Karpas-422 (cell line): ENCODE measurements around the gene CTIF. TPM values are rescaled to one million over a fixed set of nuclear protein-coding genes. Genes with fewer than 3 reads are reported as not detected.

Experiments used
- DNase-seq: peaks from one replicate; pipeline ENCODE4 v3.0.0-alpha.2; 2015
- H2AFZ ChIP-seq: fragments of 200-600 bp; sonication (generic); 2 replicates; pipeline ENCODE4 v1.6.1; 2014; ENCODE audit warnings: antibody characterized with exemption, low read length, mixed read lengths
- H3K27ac ChIP-seq: fragments of 200-600 bp; sonication (generic); 2 replicates; pipeline ENCODE4 v1.5.1; 2014; ENCODE audit warnings: mild to moderate bottlenecking, low read length, moderate library complexity
- H3K27me3 ChIP-seq: fragments of 200-600 bp; sonication (generic); 2 replicates; pipeline ENCODE4 v1.6.1; 2014; ENCODE audit warnings: low read length, mixed read lengths
- H3K36me3 ChIP-seq: fragments of 200-600 bp; sonication (generic); 2 replicates; pipeline ENCODE4 v1.6.1; 2014; ENCODE audit warnings: low read length, mixed read lengths; ENCODE audit not compliant: insufficient read depth
- H3K4me1 ChIP-seq: fragments of 200-600 bp; sonication (generic); 2 replicates; pipeline ENCODE4 v1.6.1; 2014; ENCODE audit warnings: mild to moderate bottlenecking, low read length, mixed read lengths
- H3K4me2 ChIP-seq: fragments of 200-600 bp; sonication (generic); 2 replicates; pipeline ENCODE4 v1.6.1; 2014; ENCODE audit warnings: low read length, low read depth, mild to moderate bottlenecking; ENCODE audit not compliant: poor library complexity, severe bottlenecking
- H3K4me3 ChIP-seq: fragments of 200-600 bp; sonication (generic); 2 replicates; pipeline ENCODE4 v1.5.1; 2014; ENCODE audit warnings: mild to moderate bottlenecking, antibody characterized with exemption, low read length, mixed read lengths
- H3K79me2 ChIP-seq: fragments of 200-600 bp; sonication (generic); 2 replicates; pipeline ENCODE4 v1.6.1; 2014; ENCODE audit warnings: mild to moderate bottlenecking, low read length, mixed read lengths
- H3K9ac ChIP-seq: fragments of 200-600 bp; sonication (generic); 2 replicates; pipeline ENCODE4 v1.6.0; 2014; ENCODE audit warnings: low read length
- H3K9me2 ChIP-seq: fragments of 200-600 bp; sonication (generic), shearing (Covaris generic); replicated peaks from 2 replicates; pipeline ENCODE4 v1.6.0; 2014; ENCODE audit warnings: mild to moderate bottlenecking, low read length, moderate library complexity; ENCODE audit not compliant: insufficient read depth
- H3K9me3 ChIP-seq: fragments of 300-700, 200-600 bp; sonication (generic); 2 replicates; pipeline ENCODE4 v1.6.1; 2014; ENCODE audit warnings: low read length, mixed read lengths
- H4K20me1 ChIP-seq: fragments of 200-600 bp; sonication (generic); 2 replicates; pipeline ENCODE4 v1.6.1; 2014; ENCODE audit warnings: mild to moderate bottlenecking, antibody characterized with exemption, low read length, low read depth; ENCODE audit not compliant: insufficient read depth
- total RNA-seq: library from RNA; depleted of rRNA; stranded (reverse); fragments of >200 nt; shearing (Covaris generic); gene quantifications from 2 replicates; pipeline ENCODE4 v1.2.3, GENCODE V29; 2014; ENCODE audit warnings: low replicate concordance

CTIF gene
- total RNA-seq, 1 experiment from 2014 or later, result 0.60 TPM

DNA sequence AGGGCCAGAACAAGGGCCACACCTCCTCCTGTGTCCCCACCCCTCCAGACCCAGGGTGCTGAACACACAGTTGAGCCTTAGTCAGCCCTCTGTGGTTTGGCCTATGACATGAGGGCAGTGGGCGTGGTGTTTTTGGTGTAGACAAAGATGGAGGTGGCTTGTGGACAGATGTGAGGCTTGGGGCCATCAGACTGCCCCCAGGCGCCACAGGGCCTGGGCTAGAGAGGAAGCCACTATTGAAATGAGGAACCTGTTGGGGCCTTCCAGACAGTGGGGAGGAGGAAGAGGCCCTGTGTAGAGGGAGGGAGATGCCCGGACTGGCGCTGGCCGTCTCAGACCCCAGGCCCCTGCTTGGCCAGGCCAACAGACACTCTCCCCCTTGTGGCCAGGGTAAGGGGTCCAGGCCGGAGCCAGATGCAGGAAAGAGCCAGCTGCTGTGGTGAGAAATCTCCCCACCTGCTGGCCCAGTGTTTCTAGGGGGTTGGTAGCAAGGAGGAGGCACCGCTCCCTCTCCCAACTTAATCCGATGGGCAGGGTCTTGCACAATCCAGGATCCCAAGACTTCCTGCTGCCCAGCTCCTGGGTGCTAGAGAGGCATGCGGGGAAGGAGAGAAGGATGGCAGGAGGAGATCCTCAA, 358.2 kb downstream of the CTIF start:
- H3K4me1 ChIP-seq, result no peaks in the 10 kb centered on the region
- H3K4me2 ChIP-seq, result no peak overlapping the region
- H3K79me2 ChIP-seq, result no peaks in the 10 kb centered on the region
- no peak overlapping the region for H2AFZ ChIP-seq
- H3K27me3 ChIP-seq, result no peaks in the 10 kb centered on the region
- no peak overlapping the region for H3K9ac ChIP-seq
- no peak overlapping the region for H3K4me3 ChIP-seq
- no peaks in the 10 kb centered on the region for H3K9me2 ChIP-seq
- DNase-seq, result peak; percentile 46
- no peaks in the 10 kb centered on the region for H3K36me3 ChIP-seq
- H4K20me1 ChIP-seq, result no peaks in the 10 kb centered on the region
- H3K9me3 ChIP-seq, result no peaks in the 10 kb centered on the region
- H3K27ac ChIP-seq, result no peak overlapping the region

DNA sequence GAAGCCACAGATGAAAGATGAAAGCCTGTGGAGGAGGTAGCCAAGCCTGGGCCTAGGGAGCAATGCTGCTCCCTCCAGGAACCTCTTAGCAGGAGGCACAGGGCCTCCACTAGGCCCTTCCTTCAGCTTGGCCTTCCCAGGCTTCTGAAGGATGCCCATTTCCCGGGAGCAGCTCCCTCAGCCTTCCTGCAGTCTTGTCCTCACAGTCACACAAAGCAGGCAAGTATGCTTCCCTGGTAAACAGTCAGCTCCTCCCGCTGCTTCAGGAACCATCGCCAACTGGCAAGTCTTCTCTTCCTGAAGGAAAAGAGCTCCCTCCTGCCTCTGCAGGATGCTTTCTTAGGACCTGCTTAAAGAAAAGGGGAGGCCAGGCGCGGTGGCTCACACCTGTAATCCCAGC, 358.7 kb downstream of the CTIF start:
- Histone ChIP-seq H3K4me2 (no peak overlapping the region), H2AFZ (no peak overlapping the region)

DNA sequence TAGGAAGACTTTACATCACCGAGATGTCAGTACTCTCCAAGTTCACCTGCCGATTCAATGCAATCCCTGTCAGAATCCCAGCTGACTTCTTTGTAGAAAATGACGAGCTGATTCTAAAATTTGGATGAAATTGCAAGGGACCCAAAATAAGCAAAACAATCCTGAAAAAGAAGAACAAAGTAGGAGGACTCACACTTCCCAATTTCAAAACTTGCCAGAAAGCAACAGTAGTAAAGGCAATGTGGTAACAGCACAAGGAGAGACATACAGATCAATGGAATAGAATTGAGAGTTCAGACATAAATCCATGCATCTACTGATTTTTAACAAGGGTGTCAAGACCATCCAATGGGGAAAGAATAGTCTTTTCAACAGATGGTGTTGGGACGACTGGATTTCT, 359.7 kb downstream of the CTIF start:
- H3K79me2 ChIP-seq, result no peaks in the 10 kb centered on the region
- no peaks in the 10 kb centered on the region for H3K9me2 ChIP-seq
- no peaks in the 10 kb centered on the region for H4K20me1 ChIP-seq
- H3K36me3 ChIP-seq, result no peaks in the 10 kb centered on the region
- H3K27me3 ChIP-seq, result no peaks in the 10 kb centered on the region
- no peaks in the 10 kb centered on the region for H3K9me3 ChIP-seq
- DNase-seq, result no peak
- H3K4me2 ChIP-seq, result no peak overlapping the region
- H3K27ac ChIP-seq, result no peak overlapping the region
- no peak overlapping the region for H2AFZ ChIP-seq
- H3K9ac ChIP-seq, result no peak overlapping the region
- H3K4me1 ChIP-seq, result no peaks in the 10 kb centered on the region
- no peak overlapping the region for H3K4me3 ChIP-seq

More for the DNA sequence above, 358.7 kb downstream of the CTIF start:
- Histone ChIP-seq H3K36me3 (no peaks in the 10 kb centered on the region), H3K9me3 (no peaks in the 10 kb centered on the region), H3K27me3 (no peaks in the 10 kb centered on the region), H3K9ac (no peak overlapping the region), H3K79me2 (no peaks in the 10 kb centered on the region), H3K27ac (no peak overlapping the region), H3K4me1 (no peaks in the 10 kb centered on the region), H3K9me2 (no peaks in the 10 kb centered on the region), H4K20me1 (no peaks in the 10 kb centered on the region), H3K4me3 (no peak overlapping the region)
- no peak for DNase-seq

- no peaks in the 10 kb centered on the region for H3K9me2 ChIP-seq
- no peaks in the 10 kb centered on the region for H3K36me3 ChIP-seq
- H3K79me2 ChIP-seq, result no peaks in the 10 kb centered on the region
- H3K27ac ChIP-seq, result no peak overlapping the region
- H3K4me2 ChIP-seq, result no peak overlapping the region
- no peak for DNase-seq
- no peaks in the 10 kb centered on the region for H3K9me3 ChIP-seq
- no peak overlapping the region for H2AFZ ChIP-seq
- H3K9ac ChIP-seq, result no peak overlapping the region
- no peaks in the 10 kb centered on the region for H3K27me3 ChIP-seq
- no peak overlapping the region for H3K4me3 ChIP-seq
- no peaks in the 10 kb centered on the region for H4K20me1 ChIP-seq
- H3K4me1 ChIP-seq, result no peaks in the 10 kb centered on the region
Observed at GRCh38 chr18:48899558-48900174, 360.8 kb downstream of the CTIF start.

DNA sequence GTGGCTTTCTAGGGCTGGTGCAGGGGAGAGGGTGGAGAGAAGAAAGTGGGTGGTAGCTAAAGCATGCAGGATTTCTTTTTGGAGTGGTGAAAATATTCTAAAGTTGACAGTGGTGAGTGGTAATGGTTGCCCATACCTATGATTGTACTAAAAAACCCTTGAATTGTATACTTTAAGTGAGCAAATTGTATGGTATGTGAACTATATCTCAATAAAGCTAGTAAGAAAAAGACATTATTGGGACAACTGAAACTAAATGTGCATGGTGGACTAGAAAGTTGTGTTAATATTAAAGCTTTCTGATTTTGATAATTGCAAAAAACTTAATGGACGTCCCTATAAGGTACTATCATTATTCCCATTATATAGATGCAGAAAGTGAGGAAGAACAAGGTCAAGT, 361.6 kb downstream of the CTIF start:
- no peak overlapping the region for H3K9ac ChIP-seq
- no peaks in the 10 kb centered on the region for H4K20me1 ChIP-seq
- H3K9me2 ChIP-seq, result no peaks in the 10 kb centered on the region
- no peaks in the 10 kb centered on the region for H3K36me3 ChIP-seq
- no peaks in the 10 kb centered on the region for H3K4me1 ChIP-seq
- H3K4me3 ChIP-seq, result no peak overlapping the region
- DNase-seq, result no peak
- no peaks in the 10 kb centered on the region for H3K79me2 ChIP-seq
- no peak overlapping the region for H3K27ac ChIP-seq
- H2AFZ ChIP-seq, result no peak overlapping the region
- no peaks in the 10 kb centered on the region for H3K9me3 ChIP-seq
- no peak overlapping the region for H3K4me2 ChIP-seq
- H3K27me3 ChIP-seq, result no peaks in the 10 kb centered on the region

DNA sequence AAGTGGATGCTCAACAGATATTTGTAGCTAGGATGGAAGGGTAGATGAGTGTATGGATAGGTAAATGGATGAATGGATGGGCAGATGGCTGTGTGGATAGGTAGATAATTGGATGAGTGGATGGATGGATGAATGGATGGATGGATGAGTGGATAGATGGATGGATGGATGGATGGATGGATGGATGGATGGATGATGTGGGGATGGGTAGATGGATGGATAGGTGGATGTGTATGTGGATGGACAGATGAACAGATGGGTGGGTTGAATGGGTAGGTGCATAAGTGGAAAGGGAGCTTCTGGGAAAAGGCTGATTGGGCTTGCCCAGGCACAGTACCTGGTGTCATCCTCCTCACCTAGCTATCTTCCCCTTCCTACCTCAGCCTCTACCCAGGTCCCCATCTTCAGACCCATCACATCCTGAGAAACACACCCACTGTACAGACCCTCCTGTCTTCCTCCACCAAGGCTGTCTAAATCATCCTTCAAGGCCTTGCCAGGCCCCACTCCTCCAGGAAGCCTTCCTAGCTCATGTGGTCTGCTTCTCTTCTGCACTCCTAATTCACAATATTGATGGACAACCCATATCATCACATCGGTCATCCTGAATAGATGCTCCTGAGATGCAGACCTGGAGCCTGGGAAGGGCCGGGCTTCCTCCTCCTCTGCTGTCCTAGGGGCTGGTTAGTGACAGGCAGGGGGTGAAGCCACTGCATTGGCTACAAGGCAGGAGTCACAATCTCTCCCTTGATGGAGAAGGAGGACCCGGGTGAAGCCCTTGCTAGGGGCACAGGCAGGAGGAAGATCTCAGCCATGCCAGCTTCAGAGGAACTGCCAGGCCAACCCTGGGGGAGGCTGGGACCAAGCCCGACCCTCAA, 362.6 kb downstream of the CTIF start:
- H4K20me1 ChIP-seq, result no peaks in the 10 kb centered on the region
- no peaks in the 10 kb centered on the region for H3K4me1 ChIP-seq
- DNase-seq, result no peak
- H3K36me3 ChIP-seq, result no peaks in the 10 kb centered on the region
- no peak overlapping the region for H3K27ac ChIP-seq
- no peak overlapping the region for H3K4me2 ChIP-seq
- H3K9me2 ChIP-seq, result no peaks in the 10 kb centered on the region
- H2AFZ ChIP-seq, result no peak overlapping the region
- H3K79me2 ChIP-seq, result no peaks in the 10 kb centered on the region
- no peaks in the 10 kb centered on the region for H3K9me3 ChIP-seq
- no peak overlapping the region for H3K9ac ChIP-seq
- no peak overlapping the region for H3K4me3 ChIP-seq
- H3K27me3 ChIP-seq, result no peaks in the 10 kb centered on the region

- H3K27me3 ChIP-seq, result no peaks in the 10 kb centered on the region
- no peaks in the 10 kb centered on the region for H3K9me3 ChIP-seq
- no peak for DNase-seq
- H3K4me2 ChIP-seq, result no peak overlapping the region
- no peaks in the 10 kb centered on the region for H3K79me2 ChIP-seq
- no peaks in the 10 kb centered on the region for H3K9me2 ChIP-seq
- H3K27ac ChIP-seq, result no peak overlapping the region
- no peak overlapping the region for H3K9ac ChIP-seq
- no peaks in the 10 kb centered on the region for H4K20me1 ChIP-seq
- H3K36me3 ChIP-seq, result no peaks in the 10 kb centered on the region
- no peak overlapping the region for H2AFZ ChIP-seq
- H3K4me3 ChIP-seq, result no peak overlapping the region
- H3K4me1 ChIP-seq, result no peaks in the 10 kb centered on the region
Observed at GRCh38 chr18:48902023-48902855, 363.4 kb downstream of the CTIF start.
